ENCODE measurements around the gene ALKBH3.

DNA sequence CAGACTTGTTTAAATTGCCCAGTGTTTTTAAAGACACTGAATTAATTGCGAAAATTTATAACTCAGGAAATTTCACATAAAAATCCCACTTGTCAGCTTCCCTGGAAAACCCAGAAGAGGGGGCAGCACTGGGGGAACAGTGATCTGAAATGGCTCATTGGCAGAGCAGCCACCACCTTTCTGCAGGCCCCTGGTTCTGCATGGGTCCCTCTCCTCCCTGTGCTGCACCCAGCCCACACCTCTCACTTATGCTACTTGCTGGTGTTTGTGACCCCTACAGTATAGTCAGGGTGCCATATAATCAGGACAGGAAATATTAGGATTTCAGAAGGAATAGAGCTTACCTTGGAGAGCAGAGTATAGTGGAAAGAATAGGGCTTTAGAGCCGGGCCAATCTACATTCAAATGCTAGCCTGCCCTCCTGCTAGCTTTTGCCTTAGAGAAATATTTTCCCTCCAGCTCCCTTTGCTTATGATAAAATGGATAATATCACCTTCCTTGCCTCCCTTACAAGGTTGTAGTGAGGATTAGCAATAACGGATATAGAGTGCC lies 33.3 kb downstream of the ALKBH3 start:
- TF ChIP-seq, protein P1, sequence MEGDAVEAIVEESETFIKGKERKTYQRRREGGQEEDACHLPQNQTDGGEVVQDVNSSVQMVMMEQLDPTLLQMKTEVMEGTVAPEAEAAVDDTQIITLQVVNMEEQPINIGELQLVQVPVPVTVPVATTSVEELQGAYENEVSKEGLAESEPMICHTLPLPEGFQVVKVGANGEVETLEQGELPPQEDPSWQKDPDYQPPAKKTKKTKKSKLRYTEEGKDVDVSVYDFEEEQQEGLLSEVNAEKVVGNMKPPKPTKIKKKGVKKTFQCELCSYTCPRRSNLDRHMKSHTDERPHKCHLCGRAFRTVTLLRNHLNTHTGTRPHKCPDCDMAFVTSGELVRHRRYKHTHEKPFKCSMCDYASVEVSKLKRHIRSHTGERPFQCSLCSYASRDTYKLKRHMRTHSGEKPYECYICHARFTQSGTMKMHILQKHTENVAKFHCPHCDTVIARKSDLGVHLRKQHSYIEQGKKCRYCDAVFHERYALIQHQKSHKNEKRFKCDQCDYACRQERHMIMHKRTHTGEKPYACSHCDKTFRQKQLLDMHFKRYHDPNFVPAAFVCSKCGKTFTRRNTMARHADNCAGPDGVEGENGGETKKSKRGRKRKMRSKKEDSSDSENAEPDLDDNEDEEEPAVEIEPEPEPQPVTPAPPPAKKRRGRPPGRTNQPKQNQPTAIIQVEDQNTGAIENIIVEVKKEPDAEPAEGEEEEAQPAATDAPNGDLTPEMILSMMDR (IDR thresholded peaks at IDR 0.05; ENCODE audit: extremely low read depth in 1 of 2, insufficient read depth in 1 of 2, low read depth in 1 of 2, low read length in 2 of 2) = no peak
- TF ChIP-seq, protein P2, sequence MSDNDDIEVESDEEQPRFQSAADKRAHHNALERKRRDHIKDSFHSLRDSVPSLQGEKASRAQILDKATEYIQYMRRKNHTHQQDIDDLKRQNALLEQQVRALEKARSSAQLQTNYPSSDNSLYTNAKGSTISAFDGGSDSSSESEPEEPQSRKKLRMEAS (IDR thresholded peaks at IDR 0.05; ENCODE audit: insufficient read depth, insufficient read length) = no peak

All from endothelial cell of umbilical vein (primary cell).